Neuronal stem cell (in vitro differentiated cells): Measurements from ENCODE around the gene TUBB4B.

Experiments
- DNase-seq: peaks from one replicate; pipeline ENCODE4 v3.0.0-alpha.2; 2013; ENCODE audit warnings: low spot score
- H2AFZ ChIP-seq: one replicate; pipeline ENCODE4 v1.6.1; 2013; ENCODE audit warnings: mild to moderate bottlenecking, low read length, inconsistent platforms
- H2AK5ac ChIP-seq: 2 replicates; pipeline ENCODE4 v1.6.1; 2013; ENCODE audit warnings: low read depth, mild to moderate bottlenecking, inconsistent platforms, low read length, moderate library complexity, mixed read lengths
- H2BK120ac ChIP-seq: 2 replicates; pipeline ENCODE4 v1.6.1; 2013; ENCODE audit warnings: low read depth, mild to moderate bottlenecking, inconsistent platforms, low read length, moderate library complexity, mixed read lengths
- H2BK12ac ChIP-seq: one replicate; pipeline ENCODE4 v1.6.1; 2013; ENCODE audit warnings: low read length, inconsistent platforms
- H2BK15ac ChIP-seq: 2 replicates; pipeline ENCODE4 v1.6.1; 2013; ENCODE audit warnings: mild to moderate bottlenecking, low read length, inconsistent platforms, mixed read lengths
- H2BK5ac ChIP-seq: one replicate; pipeline ENCODE4 v1.6.1; 2013; ENCODE audit warnings: inconsistent platforms, mild to moderate bottlenecking, low read length, moderate library complexity
- H3K14ac ChIP-seq: one replicate; pipeline ENCODE4 v1.6.1; 2013; ENCODE audit warnings: low read length, inconsistent platforms
- H3K18ac ChIP-seq: 2 replicates; pipeline ENCODE4 v1.6.1; 2013; ENCODE audit warnings: low read length, inconsistent platforms
- H3K23ac ChIP-seq: 2 replicates; pipeline ENCODE4 v1.6.1; 2013; ENCODE audit warnings: low read depth, mild to moderate bottlenecking, mixed read lengths, low read length, inconsistent platforms; ENCODE audit not compliant: poor library complexity
- H3K27ac ChIP-seq: replicated peaks from 3 replicates; pipeline ENCODE4 v1.5.1; 2013; ENCODE audit warnings: low read length, inconsistent platforms
- H3K27me3 ChIP-seq, 3 experiments: 2 replicates each; pipeline ENCODE4 v1.6.1; 2013; ENCODE audit warnings: low read length in 3 of 3, mild to moderate bottlenecking in 2 of 3, inconsistent platforms in 1 of 3, low read depth in 1 of 3, mixed read lengths in 1 of 3, moderate library complexity in 1 of 3; ENCODE audit not compliant: control insufficient read depth in 3 of 3, insufficient read depth in 3 of 3
- H3K36me3 ChIP-seq, 2 donors: replicated peaks in 1 of 2; 2 replicates each; pipeline ENCODE4 v1.6.1; 2013; ENCODE audit warnings: low read length in 2 of 2; ENCODE audit not compliant: control insufficient read depth in 2 of 2, insufficient read depth in 2 of 2
- H3K4ac ChIP-seq: 2 replicates; pipeline ENCODE4 v1.6.1; 2013; ENCODE audit warnings: inconsistent platforms, mild to moderate bottlenecking, low read length, moderate library complexity
- H3K4me1 ChIP-seq, 2 donors: 1 replicate in 1 of 2; 2 replicates in 1 of 2; pipeline ENCODE4 v1.6.1; 2013; ENCODE audit warnings: low read length in 2 of 2, low read depth in 1 of 2; ENCODE audit not compliant: control insufficient read depth in 2 of 2, insufficient read depth in 1 of 2
- H3K4me2 ChIP-seq: one replicate; pipeline ENCODE4 v1.6.1; 2013; ENCODE audit warnings: mild to moderate bottlenecking, low read length, inconsistent platforms; ENCODE audit not compliant: insufficient read depth, poor library complexity, severe bottlenecking
- H3K4me3 ChIP-seq, 2 donors: 2 replicates each; pipeline ENCODE4 v1.5.1; 2013; ENCODE audit warnings: low read length in 2 of 2, mild to moderate bottlenecking in 2 of 2, inconsistent platforms in 1 of 2, moderate library complexity in 1 of 2
- H3K79me1 ChIP-seq: one replicate; pipeline ENCODE4 v1.6.1; 2013; ENCODE audit warnings: low read depth, mild to moderate bottlenecking, inconsistent platforms, low read length, moderate library complexity
- H3K9ac ChIP-seq: one replicate; pipeline ENCODE4 v1.6.1; 2013; ENCODE audit warnings: mild to moderate bottlenecking, low read depth, low read length, inconsistent platforms; ENCODE audit not compliant: poor library complexity
- H3K9me3 ChIP-seq, 2 donors: replicated peaks in 1 of 2; 2 replicates each; pipeline versions ENCODE3 to v1.6.1; 2013; ENCODE audit warnings: low read length in 2 of 2, mild to moderate bottlenecking in 2 of 2, inconsistent platforms in 1 of 2, low read depth in 1 of 2, mixed read lengths in 1 of 2, moderate library complexity in 1 of 2; ENCODE audit not compliant: control insufficient read depth in 2 of 2, insufficient read depth in 1 of 2
- H4K8ac ChIP-seq: one replicate; pipeline ENCODE4 v1.6.1; 2013; ENCODE audit warnings: low read depth, mild to moderate bottlenecking, inconsistent platforms, low read length, moderate library complexity
- H4K91ac ChIP-seq: one replicate; pipeline ENCODE4 v1.6.1; 2013; ENCODE audit warnings: low read length, low read depth, mild to moderate bottlenecking, inconsistent platforms; ENCODE audit not compliant: poor library complexity
- WGBS, 2 donors: extraction: QIAGEN DNeasy Blood & Tissue Kit; methylation state at CpG; one replicate each; pipeline ENCODE4 v1.1.7; 2013; ENCODE audit warnings: missing lambda C conversion rate in 2 of 2, mixed read lengths in 1 of 2; ENCODE audit not compliant: insufficient read length in 2 of 2, insufficient replicate concordance in 1 of 2; ENCODE audit errors: extremely low coverage in 2 of 2; 5-methylcytosine and 5-hydroxymethylcytosine counted together

Gene TUBB4B

DNA sequence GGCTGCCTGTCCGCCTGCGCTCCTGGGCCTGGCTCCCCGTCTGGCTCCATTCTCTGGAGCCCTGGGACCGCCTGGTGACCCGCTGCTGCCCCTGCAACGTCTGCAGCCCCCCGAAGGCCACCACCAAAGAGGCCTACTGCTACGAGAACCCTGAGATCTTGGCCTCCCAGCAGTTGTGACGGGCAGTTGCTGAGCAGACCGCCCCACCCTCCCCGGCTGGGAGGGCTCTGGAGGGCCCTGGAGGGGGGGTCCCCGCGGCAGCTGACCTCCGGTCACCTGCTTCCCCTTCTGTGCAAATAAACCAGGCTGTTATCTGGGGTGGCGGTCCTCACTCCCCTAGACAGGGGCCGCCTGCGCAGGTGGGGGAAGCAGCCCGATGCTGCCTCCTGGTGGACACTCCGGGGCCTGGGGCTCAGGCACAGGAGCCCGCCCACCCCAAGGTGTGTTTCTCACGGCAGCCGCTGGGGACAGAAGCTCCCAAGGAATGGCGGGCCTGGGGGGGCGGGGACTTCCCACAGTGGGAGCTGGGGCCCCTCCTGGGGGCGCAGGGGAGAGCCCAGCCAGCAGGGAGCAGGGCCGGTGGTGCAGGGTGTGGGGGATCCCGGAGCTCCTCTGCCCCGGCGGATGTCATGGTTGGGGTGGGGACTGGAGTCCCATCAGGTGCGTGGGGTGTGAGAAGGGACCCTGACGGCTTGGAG is 4.7 kb upstream of the TUBB4B start:
- peak overlapping the region; percentile 97 for H2BK5ac ChIP-seq
- H2BK12ac ChIP-seq, result peak overlapping the region; percentile 73
- H3K9ac ChIP-seq, result peak overlapping the region; percentile 70
- peak overlapping the region in 1 of 2 donors; percentile 46 for H3K4me3 ChIP-seq
- DNase-seq, result peak; percentile 84
- peak overlapping the region; percentile 100 for H2AK5ac ChIP-seq
- peak overlapping the region; percentile 89 for H3K23ac ChIP-seq
- no CpG with 5 or more reads among the region's 31 CpGs for WGBS, 2 donors
- no peak overlapping the region for H4K8ac ChIP-seq
- no peak overlapping the region for H2AFZ ChIP-seq
- H3K27ac ChIP-seq, result no peak overlapping the region
- peak overlapping the region; percentile 98 for H2BK15ac ChIP-seq
- H3K18ac ChIP-seq, result peak overlapping the region; percentile 95
- peaks cover 12% of the 10 kb centered on the region for H3K79me1 ChIP-seq
- H3K36me3 ChIP-seq, result peaks cover 0 to 5% of the 10 kb centered on the region in 2 donors
- no peak overlapping the region for H4K91ac ChIP-seq
- peaks cover 0 to 3% (median 0%) of the 10 kb centered on the region in 3 experiments for H3K27me3 ChIP-seq
- peak overlapping the region; percentile 66 for H3K4ac ChIP-seq
- H2BK120ac ChIP-seq, result no peak overlapping the region
- peak overlapping the region; percentile 56 for H3K14ac ChIP-seq
- H3K9me3 ChIP-seq, result no peaks in the 10 kb centered on the region
- peaks cover 15% of the 10 kb centered on the region in 2 donors for H3K4me1 ChIP-seq
- peak overlapping the region; percentile 25 for H3K4me2 ChIP-seq

DNA sequence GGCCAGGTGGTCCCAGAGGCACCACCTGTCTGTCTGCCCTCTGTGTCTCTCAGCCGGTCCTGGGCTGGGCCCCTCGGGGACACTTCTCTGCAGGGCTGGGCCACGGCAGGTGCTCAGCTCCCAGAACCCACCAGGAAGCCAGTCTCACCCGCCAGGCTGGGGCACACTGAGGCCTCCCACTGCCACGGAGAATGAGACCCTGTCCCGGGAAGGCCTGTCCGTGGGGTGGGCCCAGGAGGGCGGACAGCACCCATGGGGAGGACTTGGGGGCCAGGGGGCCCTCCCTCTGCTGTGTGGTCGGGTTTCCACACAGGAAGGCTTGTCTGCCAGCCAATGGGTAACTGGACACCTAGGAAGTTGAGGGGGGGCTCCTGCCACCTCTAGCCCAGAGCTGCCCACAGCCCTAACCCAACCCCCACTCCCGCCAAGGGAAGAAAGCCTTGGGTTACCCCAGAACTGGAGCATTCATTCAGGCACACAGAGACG is 4.1 kb upstream of the TUBB4B start:
- Histone ChIP-seq H3K79me1 (peaks cover 15% of the 10 kb centered on the region), H3K4me2 (peak overlapping the region; percentile 14), H3K23ac (peak overlapping the region; percentile 89), H3K4ac (peak overlapping the region; percentile 66), H2AFZ (no peak overlapping the region), H4K91ac (no peak overlapping the region), H3K9ac (peak overlapping the region; percentile 60), H2BK120ac (no peak overlapping the region), H4K8ac (no peak overlapping the region), H3K27ac (no peak overlapping the region), H3K9me3 (no peaks in the 10 kb centered on the region), H2AK5ac (peak overlapping the region; percentile 100), H2BK5ac (peak overlapping the region; percentile 97), H3K4me1 (peaks cover 15% of the 10 kb centered on the region in 2 donors), H3K4me3 (peak overlapping the region in 1 of 2 donors; percentile 46), H2BK15ac (peak overlapping the region; percentile 98), H3K14ac (peak overlapping the region; percentile 56), H3K36me3 (peaks cover 0 to 9% of the 10 kb centered on the region in 2 donors), H2BK12ac (peak overlapping the region; percentile 73), H3K18ac (peak overlapping the region; percentile 95), H3K27me3 (peaks cover 0 to 2% (median 0%) of the 10 kb centered on the region in 3 experiments)
- WGBS, 2 donors, result no CpG with 5 or more reads among the region's 11 CpGs
- no peak for DNase-seq

DNA sequence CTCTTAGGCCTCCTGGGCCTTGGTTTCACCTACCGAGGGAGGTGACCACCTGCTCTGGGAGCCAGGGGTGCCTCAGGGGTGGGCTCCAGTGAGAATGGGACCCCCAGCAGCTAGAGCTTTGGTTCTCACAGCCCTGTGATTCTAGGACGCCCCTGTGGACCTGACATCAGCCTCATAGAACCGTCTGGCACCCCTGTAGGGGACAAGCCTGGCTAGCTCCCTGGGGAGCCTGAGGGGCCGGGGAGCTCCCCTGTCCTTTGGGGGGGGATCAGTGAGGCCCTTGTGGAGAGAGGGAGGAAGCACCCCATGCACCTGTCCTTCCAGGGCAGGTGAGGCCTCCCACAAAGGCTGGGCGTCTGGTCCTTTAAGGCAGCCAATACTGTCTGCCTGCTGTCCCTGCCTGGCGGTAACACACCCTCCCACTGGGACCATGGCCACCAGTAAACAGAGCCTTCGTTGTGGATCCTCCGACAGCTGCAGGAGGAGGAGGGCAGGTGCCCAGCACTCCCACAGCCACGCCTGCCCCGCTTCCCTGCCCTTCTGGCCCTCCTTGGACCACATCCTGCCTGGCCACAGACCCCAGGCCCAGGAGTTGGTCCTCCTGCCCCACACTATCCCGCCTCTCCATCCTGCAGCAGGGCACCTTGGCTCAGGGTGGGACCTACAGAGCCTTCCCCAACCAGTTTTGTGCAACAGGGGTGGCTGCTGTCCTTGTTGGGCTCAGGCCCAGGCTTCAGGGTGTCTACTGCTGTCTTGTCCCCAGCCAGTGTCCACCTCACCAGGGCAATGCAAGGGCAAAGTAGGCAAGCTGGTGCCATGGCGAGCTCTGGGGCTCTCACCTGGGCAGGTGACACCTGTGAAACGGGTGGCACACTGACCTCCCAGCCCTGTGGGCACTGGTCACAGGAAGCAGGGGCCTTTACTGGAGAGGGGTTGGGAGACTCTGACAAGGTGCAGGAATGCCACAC is 3.0 kb upstream of the TUBB4B start:
- H3K4me1 ChIP-seq, result peaks cover 23 to 24% of the 10 kb centered on the region in 2 donors
- no peaks in the 10 kb centered on the region for H3K9me3 ChIP-seq
- no CpG with 5 or more reads among the region's 13 CpGs for WGBS, 2 donors
- peaks cover 11 to 19% of the 10 kb centered on the region in 2 donors for H3K36me3 ChIP-seq
- H4K8ac ChIP-seq, result peak overlapping the region; percentile 52
- H3K18ac ChIP-seq, result no peak overlapping the region
- no peak overlapping the region for H2BK5ac ChIP-seq
- no peak overlapping the region for H2AFZ ChIP-seq
- peaks cover 24% of the 10 kb centered on the region for H3K79me1 ChIP-seq
- H3K14ac ChIP-seq, result no peak overlapping the region
- H3K27ac ChIP-seq, result no peak overlapping the region
- no peak overlapping the region for H3K4ac ChIP-seq
- peak overlapping the region; percentile 38 for H3K9ac ChIP-seq
- H2BK12ac ChIP-seq, result no peak overlapping the region
- DNase-seq, result no peak
- H3K23ac ChIP-seq, result peak overlapping the region; percentile 89
- no peaks in the 10 kb centered on the region for H3K27me3 ChIP-seq
- H2AK5ac ChIP-seq, result peak overlapping the region; percentile 100
- no peak overlapping the region for H2BK120ac ChIP-seq
- no peak overlapping the region for H3K4me2 ChIP-seq
- H4K91ac ChIP-seq, result no peak overlapping the region
- H3K4me3 ChIP-seq, result no peak overlapping the region
- H2BK15ac ChIP-seq, result peak overlapping the region; percentile 43
